ENCODE measurements around the gene UGT2A2. TPM values are rescaled to one million over a fixed set of nuclear protein-coding genes. Genes with fewer than 3 reads are reported as not detected.
"Not testable (repeated sequence)": the region's sequence is repeated elsewhere in the genome, so short reads cannot be mapped to it uniquely, and the experiment has no call there.

Gene UGT2A2
- not detected for total RNA-seq

DNA sequence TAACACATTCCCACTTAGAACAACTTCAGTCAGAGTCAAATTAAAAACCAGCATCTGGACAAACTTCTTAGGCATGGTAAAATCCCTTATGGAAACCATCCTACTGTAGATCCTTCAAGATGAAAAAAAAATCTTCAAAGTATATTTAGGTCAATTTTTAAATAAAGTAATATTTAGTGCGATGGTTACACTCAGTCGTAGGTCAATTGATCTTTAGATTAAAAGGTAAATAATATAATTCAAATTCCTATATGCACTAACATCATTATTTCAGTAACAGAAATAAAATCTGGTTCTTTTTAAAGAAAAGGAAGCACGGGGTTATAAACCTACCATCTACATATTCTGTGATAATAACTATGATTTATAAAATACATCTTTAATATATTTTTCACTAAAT, at the start of gene UGT2A2:
TSS of gene UGT2A2 (minus strand) at position 101 of the 400 bp plus-strand sequence. CDS start at position 99, 2 bp downstream.
- no peaks in the 10 kb centered on the region for H3K36me3 ChIP-seq
- TF ChIP-seq, protein P1, sequence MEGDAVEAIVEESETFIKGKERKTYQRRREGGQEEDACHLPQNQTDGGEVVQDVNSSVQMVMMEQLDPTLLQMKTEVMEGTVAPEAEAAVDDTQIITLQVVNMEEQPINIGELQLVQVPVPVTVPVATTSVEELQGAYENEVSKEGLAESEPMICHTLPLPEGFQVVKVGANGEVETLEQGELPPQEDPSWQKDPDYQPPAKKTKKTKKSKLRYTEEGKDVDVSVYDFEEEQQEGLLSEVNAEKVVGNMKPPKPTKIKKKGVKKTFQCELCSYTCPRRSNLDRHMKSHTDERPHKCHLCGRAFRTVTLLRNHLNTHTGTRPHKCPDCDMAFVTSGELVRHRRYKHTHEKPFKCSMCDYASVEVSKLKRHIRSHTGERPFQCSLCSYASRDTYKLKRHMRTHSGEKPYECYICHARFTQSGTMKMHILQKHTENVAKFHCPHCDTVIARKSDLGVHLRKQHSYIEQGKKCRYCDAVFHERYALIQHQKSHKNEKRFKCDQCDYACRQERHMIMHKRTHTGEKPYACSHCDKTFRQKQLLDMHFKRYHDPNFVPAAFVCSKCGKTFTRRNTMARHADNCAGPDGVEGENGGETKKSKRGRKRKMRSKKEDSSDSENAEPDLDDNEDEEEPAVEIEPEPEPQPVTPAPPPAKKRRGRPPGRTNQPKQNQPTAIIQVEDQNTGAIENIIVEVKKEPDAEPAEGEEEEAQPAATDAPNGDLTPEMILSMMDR (IDR thresholded peaks at IDR 0.05) = no peak
- no peaks in the 10 kb centered on the region for H3K9me3 ChIP-seq
- no peak within 1 kb of the TSS for H3K4me3 ChIP-seq
- DNase-seq (ENCODE audit: low spot score) = no peak
- H3K4me1 ChIP-seq = no peaks in the 10 kb centered on the region
- H3K27me3 ChIP-seq = no peaks in the 10 kb centered on the region
- no peak within 1 kb of the TSS for H3K27ac ChIP-seq

DNA sequence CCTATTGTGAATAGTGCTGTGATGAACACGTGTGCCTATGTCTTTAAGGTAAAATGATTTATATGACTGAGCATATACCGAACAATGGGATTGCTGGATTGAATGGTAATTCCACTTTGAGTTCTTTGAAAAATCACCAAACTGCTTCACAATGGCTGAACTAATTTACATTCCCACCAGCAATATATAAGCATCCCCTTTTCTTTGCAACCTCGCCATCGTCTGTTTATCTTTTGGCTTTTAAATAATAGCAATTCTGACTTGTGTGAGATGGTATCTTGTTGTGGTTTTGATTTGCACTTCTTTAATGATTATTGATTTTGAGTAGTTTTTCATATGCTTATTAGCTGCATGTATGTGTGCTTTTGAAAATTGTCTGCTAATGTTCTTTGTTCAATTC, 45.4 kb upstream of the UGT2A2 start:
- H3K4me3 ChIP-seq = no peak overlapping the region
- no peak overlapping the region for H3K27ac ChIP-seq
- no peak for DNase-seq (ENCODE audit: low spot score)
- H3K36me3 ChIP-seq = no peaks in the 10 kb centered on the region
- no peaks in the 10 kb centered on the region for H3K27me3 ChIP-seq
- no peaks in the 10 kb centered on the region for H3K4me1 ChIP-seq
- H3K9me3 ChIP-seq = no peaks in the 10 kb centered on the region
- TF ChIP-seq, protein P1 (IDR thresholded peaks at IDR 0.05) = no peak

DNA sequence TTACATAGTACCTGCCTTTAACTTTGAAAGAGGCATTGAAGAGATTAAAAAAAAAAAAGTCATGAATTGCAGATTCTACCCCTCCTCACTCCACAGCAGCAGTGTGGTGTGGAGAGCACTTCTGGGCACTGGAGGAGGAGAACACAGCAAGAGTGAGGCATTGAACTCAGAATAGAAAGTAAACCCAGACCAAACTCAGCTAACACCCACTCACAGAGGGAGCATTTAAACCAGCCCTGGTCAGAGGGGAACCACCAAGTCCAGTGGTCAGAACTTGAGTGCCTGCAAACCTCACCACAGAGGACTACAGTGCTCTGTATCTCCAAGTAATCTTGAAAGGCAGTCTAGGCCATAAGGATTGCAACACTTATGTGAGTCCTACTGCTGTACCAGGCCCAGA, 29.2 kb upstream of the UGT2A2 start:
- no peak for DNase-seq (ENCODE audit: low spot score)
- Histone ChIP-seq H3K4me1 (no peaks in the 10 kb centered on the region), H3K27me3 (no peaks in the 10 kb centered on the region), H3K4me3 (no peak overlapping the region), H3K36me3 (no peaks in the 10 kb centered on the region), H3K27ac (no peak overlapping the region), H3K9me3 (no peaks in the 10 kb centered on the region)
- TF ChIP-seq, protein P1 (IDR thresholded peaks at IDR 0.05) = no peak

DNA sequence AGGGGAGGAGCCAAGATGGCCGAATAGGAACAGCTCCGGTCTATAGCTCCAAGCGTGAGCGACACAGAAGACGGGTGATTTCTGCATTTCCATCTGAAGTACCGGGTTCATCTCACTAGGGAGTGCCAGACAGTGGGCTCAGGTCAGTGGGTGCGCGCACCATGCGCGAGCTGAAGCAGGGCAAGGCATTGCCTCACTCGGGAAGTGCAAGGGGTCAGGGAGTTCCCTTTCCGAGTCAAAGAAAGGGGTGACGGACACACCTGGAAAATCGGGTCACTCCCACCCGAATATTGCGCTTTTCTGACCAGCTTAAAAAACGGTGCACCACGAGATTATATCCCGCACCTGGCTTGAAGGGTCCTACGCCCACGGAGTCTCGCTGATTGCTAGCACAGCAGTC, 24.6 kb upstream of the UGT2A2 start:
- not testable (repeated sequence) for DNase-seq (ENCODE audit: low spot score); H3K27ac ChIP-seq; H3K36me3 ChIP-seq; H3K4me1 ChIP-seq; H3K9me3 ChIP-seq; H3K4me3 ChIP-seq; H3K27me3 ChIP-seq

DNA sequence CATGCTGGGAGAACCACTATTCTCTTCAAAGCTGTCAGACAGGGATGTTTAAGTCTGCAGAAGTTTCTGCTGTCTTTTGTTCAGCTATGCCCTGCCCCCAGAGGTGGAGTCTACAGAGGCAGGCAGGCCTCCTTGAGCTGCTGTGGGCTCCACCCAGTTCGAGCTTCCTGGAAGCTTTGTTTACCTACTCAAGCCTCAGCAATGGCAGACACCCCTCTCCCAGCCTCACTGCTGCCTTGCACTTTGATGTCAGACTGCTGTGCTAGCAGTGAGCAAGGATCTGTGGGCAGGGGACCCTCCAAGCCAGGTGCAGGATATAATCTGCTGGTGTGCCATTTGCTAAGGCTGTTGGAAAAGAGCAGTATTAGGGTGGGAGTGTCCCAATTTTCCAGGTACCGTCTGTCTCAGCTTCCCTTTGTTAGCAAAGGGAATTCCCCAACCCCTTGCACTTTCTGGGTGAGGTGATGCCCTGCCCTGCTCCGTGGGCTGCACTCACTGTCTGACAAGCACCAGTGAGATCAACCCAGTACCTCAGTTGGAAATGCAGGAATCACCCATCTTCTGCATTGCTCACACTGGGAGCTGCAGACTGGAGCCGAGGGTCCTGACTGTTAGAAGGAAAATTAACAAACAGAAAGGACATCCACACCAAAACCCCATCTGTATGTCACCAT, 21.8 kb upstream of the UGT2A2 start:
- not testable (repeated sequence) for DNase-seq (ENCODE audit: low spot score); H3K4me1 ChIP-seq; H3K36me3 ChIP-seq; H3K27me3 ChIP-seq; H3K27ac ChIP-seq; H3K9me3 ChIP-seq; H3K4me3 ChIP-seq

DNA sequence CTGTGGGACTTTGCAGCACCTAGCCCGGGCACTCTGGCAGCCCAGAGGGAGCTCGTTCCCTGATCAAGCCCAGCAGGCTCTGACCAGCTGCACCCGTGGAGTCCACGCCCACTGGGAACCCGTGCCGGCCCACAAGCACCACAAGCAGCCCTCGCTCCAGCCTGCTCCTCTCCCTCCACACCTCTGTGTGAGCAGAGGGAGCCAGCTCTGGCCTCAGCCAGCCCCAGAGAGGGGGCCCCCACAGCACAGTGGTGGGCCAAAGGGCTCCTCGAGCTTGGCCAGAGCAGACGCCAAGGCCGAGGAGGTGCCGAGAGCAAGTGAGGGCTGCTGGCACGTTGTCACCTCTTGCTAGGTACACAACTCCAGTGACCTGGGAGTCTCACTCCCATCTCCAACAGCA, 18.7 kb upstream of the UGT2A2 start:
- Histone ChIP-seq H3K4me3 (no peak overlapping the region), H3K9me3 (no peaks in the 10 kb centered on the region), H3K36me3 (no peaks in the 10 kb centered on the region), H3K27ac (no peak overlapping the region), H3K27me3 (no peaks in the 10 kb centered on the region), H3K4me1 (no peaks in the 10 kb centered on the region)
- no peak for DNase-seq (ENCODE audit: low spot score)
- TF ChIP-seq, protein P1 (IDR thresholded peaks at IDR 0.05) = no peak

DNA sequence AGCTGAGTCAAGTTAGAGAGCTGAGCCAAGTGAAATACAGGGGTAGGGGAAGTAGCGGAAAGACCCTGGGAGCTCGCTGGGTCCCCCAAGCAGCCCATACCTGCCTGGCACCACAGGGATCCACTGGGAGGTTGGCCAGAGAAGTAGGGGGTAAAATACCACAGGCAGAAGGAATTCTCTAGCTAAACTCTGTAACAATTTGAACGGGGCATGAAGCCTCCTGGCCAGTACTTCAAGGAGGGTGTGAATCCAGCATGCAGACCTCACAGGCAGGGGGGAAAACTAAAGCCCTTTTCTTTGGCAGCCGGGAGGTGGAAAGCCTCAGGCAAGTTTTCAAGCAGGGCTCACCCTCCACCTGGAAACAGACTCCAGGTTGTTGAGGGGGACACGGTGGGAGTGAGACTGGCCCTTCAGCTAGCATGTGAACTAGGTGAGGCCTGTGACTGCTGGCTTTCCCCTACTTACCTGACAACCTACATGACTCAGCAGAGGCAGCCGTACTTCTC, 17.3 kb upstream of the UGT2A2 start:
- Histone ChIP-seq H3K4me3 (no peak overlapping the region), H3K27ac (no peak overlapping the region), H3K27me3 (no peaks in the 10 kb centered on the region), H3K4me1 (no peaks in the 10 kb centered on the region), H3K9me3 (no peaks in the 10 kb centered on the region), H3K36me3 (no peaks in the 10 kb centered on the region)
- TF ChIP-seq, protein P1 (IDR thresholded peaks at IDR 0.05) = no peak
- no peak for DNase-seq (ENCODE audit: low spot score)

Data from right atrium auricular region (tissue), 2 donors.